Activated T-cell treated with anti-CD3 and anti-CD28 coated beads, Interleukin-2, amount 50 U/mL, for 72 hours (primary cell): ENCODE results near the gene ADGRV1. TPM values are rescaled to one million over a fixed set of nuclear protein-coding genes. Genes with fewer than 3 reads are reported as not detected.
"Not testable (repeated sequence)": the region's sequence is repeated elsewhere in the genome, so short reads cannot be mapped to it uniquely, and the experiment has no call there.

Experiments
- ATAC-seq, 2 donors: fragments of 150-1000 bp; cut with Tn5 transposase; replicated peaks in 1 of 2; 2 replicates each; pipeline ENCODE4 v1.10.0; 2021; ENCODE audit warnings: moderate library complexity in 2 of 2, mild to moderate bottlenecking in 1 of 2
- DNase-seq, 2 donors: peaks; one replicate each; pipeline ENCODE4 v3.0.0; 2021 to 2022; ENCODE audit warnings: mixed read lengths in 1 of 2
- H3K27ac Mint-ChIP-seq: one replicate; pipeline ENCODE4 v1.8.0; 2022; ENCODE audit warnings: mild to moderate bottlenecking, moderate library complexity, mixed read lengths
- H3K27me3 Mint-ChIP-seq: one replicate; pipeline ENCODE4 v1.8.0; 2022; ENCODE audit warnings: low read depth, mixed read lengths
- H3K36me3 Mint-ChIP-seq, 2 donors: one replicate each; pipeline ENCODE4 v1.8.0; 2022; ENCODE audit warnings: mixed read lengths in 2 of 2, mild to moderate bottlenecking in 1 of 2; ENCODE audit not compliant: insufficient read depth in 2 of 2
- H3K4me1 Mint-ChIP-seq: one replicate; pipeline ENCODE4 v1.8.0; 2022; ENCODE audit warnings: low read depth, mixed read lengths
- H3K4me3 Mint-ChIP-seq, 2 donors: one replicate each; pipeline ENCODE4 v1.8.0; 2022; ENCODE audit warnings: mild to moderate bottlenecking in 2 of 2, mixed read lengths in 2 of 2, moderate library complexity in 2 of 2
- H3K9me3 Mint-ChIP-seq, 2 donors: one replicate each; pipeline ENCODE4 v1.8.0; 2022; ENCODE audit warnings: mixed read lengths in 2 of 2
- total RNA-seq, 2 donors: library from RNA; stranded (reverse); gene quantifications; one replicate each; pipeline ENCODE4 v1.2.3, GENCODE V29; 2022

The ADGRV1 gene
- total RNA-seq, 2 donors from 2014 or later = 0.12 to 0.21 TPM

- Mint-ChIP-seq H3K27ac (no peak overlapping the region), H3K9me3 (no peaks in the 10 kb centered on the region), H3K4me3 (no peak overlapping the region), H3K36me3 (no peaks in the 10 kb centered on the region), H3K27me3 (no peaks in the 10 kb centered on the region), H3K4me1 (no peaks in the 10 kb centered on the region)
- DNase-seq = no peak
- no peak for ATAC-seq
Observed at GRCh38 chr5:90650767-90651166, 92.2 kb downstream of the ADGRV1 start.

GRCh38 chr5:90654215-90654614, 95.6 kb downstream of the ADGRV1 start:
- DNase-seq (no peak), ATAC-seq (no peak)
- Mint-ChIP-seq H3K36me3 (no peaks in the 10 kb centered on the region), H3K9me3 (no peaks in the 10 kb centered on the region), H3K4me1 (no peaks in the 10 kb centered on the region), H3K27ac (no peak overlapping the region), H3K4me3 (no peak overlapping the region), H3K27me3 (no peaks in the 10 kb centered on the region)

GRCh38 chr5:90655423-90655822, 96.8 kb downstream of the ADGRV1 start:
- Mint-ChIP-seq H3K27ac (no peak overlapping the region), H3K27me3 (no peaks in the 10 kb centered on the region), H3K4me3 (no peak overlapping the region), H3K9me3 (no peaks in the 10 kb centered on the region), H3K36me3 (no peaks in the 10 kb centered on the region), H3K4me1 (no peaks in the 10 kb centered on the region)
- ATAC-seq = no peak
- DNase-seq = no peak

DNA sequence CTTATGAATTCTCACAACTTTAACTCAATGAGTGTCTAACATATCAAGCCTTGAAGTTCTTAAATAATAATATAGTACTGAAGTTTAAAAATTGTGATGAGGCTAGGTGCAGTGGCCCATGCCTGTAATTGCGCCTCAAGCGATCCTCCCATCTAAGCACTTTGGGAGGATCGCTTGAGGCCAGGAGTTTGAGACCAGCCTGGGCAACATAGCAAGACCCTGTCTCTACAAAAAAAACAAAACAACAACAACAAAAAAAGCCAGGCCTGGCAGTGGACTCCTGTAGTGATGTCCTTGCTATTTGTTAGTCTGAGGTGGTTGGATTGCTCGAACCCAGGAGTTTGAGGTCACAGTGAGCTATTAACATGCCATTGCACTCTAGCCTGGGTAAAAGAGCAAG, 98.4 kb downstream of the ADGRV1 start:
- H3K27ac Mint-ChIP-seq = no peak overlapping the region
- ATAC-seq = no peak
- H3K4me1 Mint-ChIP-seq = no peaks in the 10 kb centered on the region
- H3K9me3 Mint-ChIP-seq = no peaks in the 10 kb centered on the region
- no peak overlapping the region for H3K4me3 Mint-ChIP-seq
- no peaks in the 10 kb centered on the region for H3K27me3 Mint-ChIP-seq
- no peak for DNase-seq
- no peaks in the 10 kb centered on the region for H3K36me3 Mint-ChIP-seq

DNA sequence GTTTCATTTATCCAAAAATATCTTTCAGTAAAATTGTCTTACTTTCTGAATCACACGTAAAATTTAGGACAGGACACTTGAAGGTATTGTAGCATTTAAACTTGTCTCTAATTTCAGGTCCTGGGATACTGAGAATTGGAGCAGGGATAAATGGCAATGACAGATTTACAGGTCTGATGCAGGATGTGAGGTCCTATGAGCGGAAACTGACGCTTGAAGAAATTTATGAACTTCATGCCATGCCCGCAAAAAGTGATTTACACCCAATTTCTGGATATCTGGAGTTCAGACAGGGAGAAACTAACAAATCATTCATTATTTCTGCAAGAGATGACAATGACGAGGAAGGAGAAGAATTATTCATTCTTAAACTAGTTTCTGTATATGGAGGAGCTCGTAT, 99.2 kb downstream of the ADGRV1 start:
- Mint-ChIP-seq H3K36me3 (no peaks in the 10 kb centered on the region), H3K27me3 (no peaks in the 10 kb centered on the region), H3K4me1 (no peaks in the 10 kb centered on the region), H3K9me3 (no peaks in the 10 kb centered on the region), H3K27ac (no peak overlapping the region), H3K4me3 (no peak overlapping the region)
- DNase-seq (no peak), ATAC-seq (no peak)

DNA sequence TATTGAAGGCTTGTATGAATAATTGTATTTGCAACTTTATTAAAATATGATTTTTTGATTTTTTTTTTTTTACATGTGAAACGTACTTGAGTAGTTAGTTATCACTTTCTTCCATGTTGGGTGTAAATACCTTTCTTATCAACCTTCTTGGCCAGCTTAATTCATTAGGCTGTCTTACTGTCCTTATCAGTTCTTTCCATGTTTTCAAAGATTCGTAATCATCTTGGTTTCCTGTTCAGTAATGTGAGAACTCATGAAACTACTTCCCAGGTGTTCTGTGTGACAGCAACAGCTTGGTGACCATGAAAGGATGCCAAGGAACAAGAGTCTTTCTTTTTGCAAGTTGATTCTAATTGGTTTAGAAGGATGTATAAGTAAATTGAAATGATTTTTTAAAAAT, 100.0 kb downstream of the ADGRV1 start:
- Mint-ChIP-seq H3K36me3 (no peaks in the 10 kb centered on the region), H3K27me3 (no peaks in the 10 kb centered on the region), H3K4me1 (no peaks in the 10 kb centered on the region), H3K27ac (no peak overlapping the region), H3K9me3 (no peaks in the 10 kb centered on the region), H3K4me3 (no peak overlapping the region)
- DNase-seq = no peak
- no peak for ATAC-seq

GRCh38 chr5:90668079-90668565, 109.5 kb downstream of the ADGRV1 start:
- not testable (repeated sequence) for H3K36me3 Mint-ChIP-seq, H3K4me1 Mint-ChIP-seq, H3K27me3 Mint-ChIP-seq, ATAC-seq, H3K9me3 Mint-ChIP-seq, H3K4me3 Mint-ChIP-seq, DNase-seq, H3K27ac Mint-ChIP-seq

GRCh38 chr5:90675222-90675621, 116.6 kb downstream of the ADGRV1 start:
- no peaks in the 10 kb centered on the region for H3K27me3 Mint-ChIP-seq
- DNase-seq (no peak), ATAC-seq (no peak)
- H3K36me3 Mint-ChIP-seq = no peaks in the 10 kb centered on the region
- H3K4me3 Mint-ChIP-seq = no peak overlapping the region
- H3K27ac Mint-ChIP-seq = no peak overlapping the region
- H3K9me3 Mint-ChIP-seq = no peaks in the 10 kb centered on the region
- H3K4me1 Mint-ChIP-seq = no peaks in the 10 kb centered on the region

GRCh38 chr5:90680921-90681563, 122.4 kb downstream of the ADGRV1 start:
- ATAC-seq (no peak), DNase-seq (no peak)
- no peaks in the 10 kb centered on the region for H3K4me1 Mint-ChIP-seq
- no peaks in the 10 kb centered on the region for H3K27me3 Mint-ChIP-seq
- no peak overlapping the region for H3K4me3 Mint-ChIP-seq
- no peaks in the 10 kb centered on the region for H3K36me3 Mint-ChIP-seq
- H3K27ac Mint-ChIP-seq = no peak overlapping the region
- no peaks in the 10 kb centered on the region for H3K9me3 Mint-ChIP-seq

DNA sequence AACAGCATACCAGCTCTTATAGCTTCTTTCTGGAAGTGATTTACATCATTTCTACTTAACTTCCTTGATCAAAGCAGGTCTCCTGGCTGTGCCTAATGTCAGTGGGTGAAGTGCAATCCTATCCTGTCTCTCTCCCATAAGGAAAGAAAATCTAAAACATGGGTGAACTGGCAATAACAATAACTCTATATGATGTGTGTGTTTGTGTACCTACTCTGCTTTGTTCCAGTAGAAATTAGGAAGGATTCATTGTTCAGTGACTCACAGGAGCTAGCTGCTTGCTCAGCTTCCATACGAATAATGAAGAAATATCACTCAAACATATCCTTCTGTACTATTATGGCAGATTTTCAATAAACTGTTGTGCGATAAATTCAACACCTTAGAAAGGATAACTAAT, 123.7 kb downstream of the ADGRV1 start:
- ATAC-seq = no peak
- no peaks in the 10 kb centered on the region for H3K4me1 Mint-ChIP-seq
- no peak for DNase-seq
- H3K36me3 Mint-ChIP-seq = no peaks in the 10 kb centered on the region
- no peaks in the 10 kb centered on the region for H3K9me3 Mint-ChIP-seq
- no peak overlapping the region for H3K4me3 Mint-ChIP-seq
- no peaks in the 10 kb centered on the region for H3K27me3 Mint-ChIP-seq
- no peak overlapping the region for H3K27ac Mint-ChIP-seq

DNA sequence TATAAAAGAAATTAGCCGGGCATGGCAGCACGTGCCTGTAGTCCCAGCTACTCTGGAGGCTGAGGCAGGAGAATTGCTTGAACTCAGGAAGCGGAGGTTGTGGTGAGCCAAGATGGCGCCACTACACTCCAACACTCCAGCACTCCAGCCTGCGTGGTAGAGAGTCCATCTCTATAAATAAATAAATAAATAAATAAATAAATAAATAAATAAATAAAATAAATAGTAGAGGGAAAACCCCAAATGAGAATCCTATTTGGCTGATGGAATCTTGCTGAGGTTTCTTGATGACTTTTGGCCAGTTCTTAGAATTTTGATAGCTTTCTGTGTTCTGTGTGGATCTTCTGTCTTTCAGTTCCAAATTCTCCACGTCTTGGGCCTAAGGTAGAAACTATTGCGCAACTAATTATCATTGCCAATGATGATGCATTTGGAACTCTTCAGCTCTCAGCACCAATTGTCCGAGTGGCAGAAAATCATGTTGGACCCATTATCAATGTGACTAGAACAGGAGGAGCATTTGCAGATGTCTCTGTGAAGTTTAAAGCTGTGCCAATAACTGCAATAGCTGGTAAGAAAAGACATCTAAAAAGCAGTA, 126.9 kb downstream of the ADGRV1 start:
- Mint-ChIP-seq H3K9me3 (no peaks in the 10 kb centered on the region), H3K36me3 (no peaks in the 10 kb centered on the region), H3K4me3 (no peak overlapping the region), H3K27me3 (peaks cover under 1% of the 10 kb centered on the region), H3K4me1 (no peaks in the 10 kb centered on the region), H3K27ac (no peak overlapping the region)
- no peak for DNase-seq
- ATAC-seq = no peak

DNA sequence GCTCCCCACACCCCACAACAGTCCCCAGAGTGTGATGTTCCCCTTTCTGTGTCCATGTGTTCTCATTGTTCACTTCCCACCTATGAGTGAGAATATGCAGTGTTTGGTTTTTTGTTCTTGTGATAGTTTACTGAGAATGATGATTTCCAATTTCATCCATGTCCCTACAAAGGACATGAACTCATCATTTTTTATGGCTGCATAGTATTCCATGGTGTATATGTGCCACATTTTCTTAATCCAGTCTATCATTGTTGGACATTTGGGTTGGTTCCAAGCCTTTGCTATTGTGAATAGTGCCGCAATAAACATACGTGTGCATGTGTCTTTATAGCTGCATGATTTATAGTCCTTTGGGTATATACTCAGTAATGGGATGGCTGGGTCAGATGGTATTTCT, 127.8 kb downstream of the ADGRV1 start:
- H3K27me3 Mint-ChIP-seq, H3K4me1 Mint-ChIP-seq, H3K9me3 Mint-ChIP-seq, ATAC-seq, H3K36me3 Mint-ChIP-seq, DNase-seq, H3K4me3 Mint-ChIP-seq, H3K27ac Mint-ChIP-seq: not testable (repeated sequence)

GRCh38 chr5:90687458-90687857, 128.9 kb downstream of the ADGRV1 start:
- H3K9me3 Mint-ChIP-seq, H3K27me3 Mint-ChIP-seq, DNase-seq, H3K4me1 Mint-ChIP-seq, ATAC-seq, H3K4me3 Mint-ChIP-seq, H3K36me3 Mint-ChIP-seq, H3K27ac Mint-ChIP-seq: not testable (repeated sequence)

- DNase-seq (no peak), ATAC-seq (no peak)
- H3K4me1 Mint-ChIP-seq = no peaks in the 10 kb centered on the region
- H3K9me3 Mint-ChIP-seq = no peaks in the 10 kb centered on the region
- peaks cover 5% of the 10 kb centered on the region for H3K27me3 Mint-ChIP-seq
- no peak overlapping the region for H3K27ac Mint-ChIP-seq
- no peak overlapping the region for H3K4me3 Mint-ChIP-seq
- H3K36me3 Mint-ChIP-seq = no peaks in the 10 kb centered on the region
Observed at GRCh38 chr5:90689064-90689463, 130.5 kb downstream of the ADGRV1 start.
